GM13977 (cell line): ENCODE measurements around the gene PTPRR.

ENCODE experiments used
- DNase-seq: peaks from one replicate; pipeline ENCODE4 v3.0.0; 2012; ENCODE audit warnings: low spot score
- in situ Hi-C: fragments of 300-500 bp; cut with MboI; formaldehyde crosslinking; loops from one replicate; pipeline ENCODE4 v1.12.0; 2022; ENCODE audit warnings: low sequenced_read_pairs, low pct_unique_long_range_greater_than_20kb, mixed read lengths, inconsistent platforms; ENCODE audit not compliant: unreplicated experiment
- TF ChIP-seq, protein P1 (sequence below): IDR thresholded peaks from 2 replicates; pipeline ENCODE4 v1.5.1; 2012; ENCODE audit warnings: mild to moderate bottlenecking, control low read depth; ENCODE audit not compliant: insufficient read depth; ENCODE audit errors: extremely low read depth, missing control alignments

Gene PTPRR

DNA sequence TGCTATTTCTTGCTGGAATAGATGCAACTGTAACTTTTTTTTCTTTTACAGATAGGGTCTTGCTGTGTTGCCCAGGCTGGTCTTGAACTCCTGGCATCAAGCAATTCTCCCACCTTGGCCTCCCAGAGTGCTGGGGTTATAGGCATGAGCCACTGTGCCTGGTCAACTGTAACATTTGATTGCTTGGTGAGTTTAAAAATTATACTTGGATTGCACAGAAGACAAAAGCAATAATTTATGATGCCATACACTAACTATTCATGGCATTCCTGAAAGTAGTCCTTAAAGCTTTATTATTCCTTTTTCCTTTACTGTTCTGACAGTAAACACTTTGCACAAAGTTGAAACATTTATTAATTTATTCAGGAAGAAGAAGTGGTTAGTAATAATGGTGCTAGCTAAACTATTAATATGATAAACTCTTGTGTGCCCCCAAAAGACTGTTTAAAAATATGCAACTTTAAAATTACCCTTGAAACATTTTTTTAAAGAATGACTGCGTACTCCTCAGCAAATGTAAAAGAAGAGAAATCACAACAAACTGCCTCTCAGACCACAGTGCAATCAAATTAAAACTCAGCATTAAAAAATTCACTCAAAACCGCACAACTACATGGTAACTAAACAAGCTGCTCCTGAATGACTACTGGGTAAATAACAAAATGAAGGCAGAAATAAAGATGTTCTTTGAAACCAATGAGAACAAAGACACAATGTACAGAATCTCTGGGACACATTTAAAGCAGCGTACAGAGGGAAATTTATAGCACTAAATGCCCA, 291.6 kb downstream of the PTPRR start:
- in situ Hi-C loops: no loop called here
- TF ChIP-seq, protein P1, sequence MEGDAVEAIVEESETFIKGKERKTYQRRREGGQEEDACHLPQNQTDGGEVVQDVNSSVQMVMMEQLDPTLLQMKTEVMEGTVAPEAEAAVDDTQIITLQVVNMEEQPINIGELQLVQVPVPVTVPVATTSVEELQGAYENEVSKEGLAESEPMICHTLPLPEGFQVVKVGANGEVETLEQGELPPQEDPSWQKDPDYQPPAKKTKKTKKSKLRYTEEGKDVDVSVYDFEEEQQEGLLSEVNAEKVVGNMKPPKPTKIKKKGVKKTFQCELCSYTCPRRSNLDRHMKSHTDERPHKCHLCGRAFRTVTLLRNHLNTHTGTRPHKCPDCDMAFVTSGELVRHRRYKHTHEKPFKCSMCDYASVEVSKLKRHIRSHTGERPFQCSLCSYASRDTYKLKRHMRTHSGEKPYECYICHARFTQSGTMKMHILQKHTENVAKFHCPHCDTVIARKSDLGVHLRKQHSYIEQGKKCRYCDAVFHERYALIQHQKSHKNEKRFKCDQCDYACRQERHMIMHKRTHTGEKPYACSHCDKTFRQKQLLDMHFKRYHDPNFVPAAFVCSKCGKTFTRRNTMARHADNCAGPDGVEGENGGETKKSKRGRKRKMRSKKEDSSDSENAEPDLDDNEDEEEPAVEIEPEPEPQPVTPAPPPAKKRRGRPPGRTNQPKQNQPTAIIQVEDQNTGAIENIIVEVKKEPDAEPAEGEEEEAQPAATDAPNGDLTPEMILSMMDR: no peak

DNA sequence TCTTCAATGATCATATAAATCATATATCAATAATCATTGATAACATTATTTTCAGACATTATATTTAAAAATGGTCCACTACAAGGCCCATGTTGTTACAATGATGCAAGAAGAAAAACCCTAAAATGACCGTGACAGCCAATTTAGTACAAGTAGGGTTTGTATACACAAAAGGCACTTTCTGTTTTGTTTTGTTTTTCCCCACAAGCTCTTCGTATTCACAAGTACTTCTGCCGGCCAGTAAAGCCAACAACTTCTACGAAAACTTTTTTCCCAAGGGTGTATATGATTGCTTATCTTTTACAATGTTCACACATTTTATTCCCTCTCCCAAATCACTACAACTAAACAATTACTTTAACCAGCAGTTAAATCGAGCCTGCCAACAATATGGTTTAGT, 292.9 kb downstream of the PTPRR start:
- no peak for DNase-seq
- in situ Hi-C loops: no loop called here
- TF ChIP-seq, protein P1: no peak

More for the DNA sequence above, 291.6 kb downstream of the PTPRR start:
- DNase-seq: no peak

DNA sequence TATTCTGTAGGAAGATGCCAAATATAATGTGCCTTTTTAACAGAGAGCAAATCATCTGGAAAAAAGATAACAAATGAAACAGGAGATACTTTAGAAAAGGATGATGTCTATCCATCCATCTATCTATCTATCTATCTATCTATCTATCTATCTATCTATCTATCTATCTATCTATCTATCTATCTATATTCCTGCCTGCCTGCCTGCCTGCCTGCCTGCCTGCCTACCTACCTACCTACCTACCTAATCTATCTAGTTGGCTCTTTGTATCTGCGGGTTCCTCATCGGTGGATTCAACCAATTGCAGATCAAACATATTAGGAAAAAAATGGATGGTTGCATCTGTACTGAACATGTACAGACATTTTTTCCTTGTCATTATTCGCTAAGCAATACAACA, 294.4 kb downstream of the PTPRR start:
- in situ Hi-C loops: no loop called here
- no peak for DNase-seq
- TF ChIP-seq, protein P1: no peak

DNA sequence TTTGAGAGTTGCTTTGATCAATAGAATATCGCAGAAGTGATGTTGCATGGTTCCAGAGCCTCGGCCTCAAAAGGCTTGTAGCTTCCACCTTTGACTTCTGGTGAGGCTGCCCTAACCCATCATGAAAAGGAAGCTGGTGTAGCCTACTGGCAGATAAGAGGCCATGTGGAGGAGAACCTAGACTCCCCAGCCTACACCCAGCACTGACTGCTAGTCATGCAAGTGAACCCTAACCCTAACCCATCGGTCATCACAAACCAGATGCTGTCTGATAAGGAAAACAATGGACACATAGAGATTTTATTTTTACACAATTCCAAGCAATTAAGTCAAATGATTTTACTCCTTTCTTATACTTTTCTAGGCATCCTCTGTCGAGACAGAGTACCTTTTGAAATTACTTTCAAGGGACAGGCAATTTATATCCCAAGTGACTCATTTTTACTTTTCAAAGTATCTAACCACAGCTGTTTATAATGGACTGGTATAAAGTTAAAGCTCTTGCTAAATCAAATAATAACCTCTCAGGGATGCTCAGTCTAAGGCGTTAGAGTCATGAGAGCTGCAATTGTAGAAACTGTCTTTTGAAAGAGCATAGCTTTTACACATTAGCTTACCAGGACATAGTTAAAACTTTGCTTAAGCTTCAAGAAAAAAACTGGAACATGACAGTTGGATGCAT, 300.9 kb downstream of the PTPRR start:
- TF ChIP-seq, protein P1: no peak
- DNase-seq: no peak
- in situ Hi-C loops: no loop called here

- DNase-seq: no peak
- TF ChIP-seq, protein P1: no peak
- in situ Hi-C loops: no loop called here
Observed at GRCh38 chr12:70618371-70618770, 302.2 kb downstream of the PTPRR start.

DNA sequence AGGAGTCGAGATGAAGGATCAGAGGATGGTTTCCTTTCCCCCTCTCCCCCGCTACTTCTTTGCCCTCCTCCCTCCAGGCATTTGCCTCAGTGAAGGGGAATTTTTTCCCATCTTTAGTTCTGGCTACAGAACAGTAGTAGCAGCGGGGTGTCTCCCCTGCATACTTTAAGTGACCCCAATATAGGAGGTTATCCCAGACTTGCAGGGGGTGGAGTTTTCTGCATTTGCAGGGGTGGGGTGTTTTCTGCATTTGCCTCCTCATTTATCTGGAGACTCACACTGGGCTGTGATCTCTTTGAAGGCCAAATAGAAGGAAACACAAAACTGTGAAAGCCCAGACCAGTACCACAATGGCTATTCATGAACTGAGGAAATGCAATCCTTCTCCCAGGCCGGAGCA, 303.1 kb downstream of the PTPRR start:
- in situ Hi-C loops: no loop called here
- TF ChIP-seq, protein P1: no peak
- DNase-seq: no peak
